Stomach (tissue), 4 donors: ENCODE measurements around the gene PTGFRN.

Experiments
- CTCF ChIP-seq, 7 experiments: fragments of 450-650 bp in 4 of 7; fragments of 200-600 bp in 3 of 7; sonication (generic) in 3 of 7; IDR thresholded peaks; one replicate each; pipeline ENCODE4 v1.5.1; 2016 to 2019; ENCODE audit warnings: antibody characterized with exemption in 7 of 7, control low read depth in 2 of 7, mild to moderate bottlenecking in 1 of 7
- POLR2A ChIP-seq, 4 donors: fragments of 450-650 bp; IDR thresholded peaks; one replicate each; pipeline ENCODE4 v1.6.1; 2016; ENCODE audit warnings: antibody characterized with exemption in 4 of 4, control low read depth in 2 of 4, mild to moderate bottlenecking in 1 of 4, moderate library complexity in 1 of 4

GRCh38 chr1:116968724-116969123, 59.0 kb downstream of the PTGFRN start:
- no peak for TF ChIP-seq CTCF (IDR thresholded peaks at IDR 0.05)
- no peak for TF ChIP-seq POLR2A (IDR thresholded peaks at IDR 0.05)
